Measurements from ENCODE around the gene CA7. TPM values are rescaled to one million over a fixed set of nuclear protein-coding genes. Genes with fewer than 3 reads are reported as not detected.

CA7 gene
- total and polyA plus RNA-seq, 2 donors (not counting 3 experiments of a cell fraction or from before 2014, with no cell fraction given): not detected

DNA sequence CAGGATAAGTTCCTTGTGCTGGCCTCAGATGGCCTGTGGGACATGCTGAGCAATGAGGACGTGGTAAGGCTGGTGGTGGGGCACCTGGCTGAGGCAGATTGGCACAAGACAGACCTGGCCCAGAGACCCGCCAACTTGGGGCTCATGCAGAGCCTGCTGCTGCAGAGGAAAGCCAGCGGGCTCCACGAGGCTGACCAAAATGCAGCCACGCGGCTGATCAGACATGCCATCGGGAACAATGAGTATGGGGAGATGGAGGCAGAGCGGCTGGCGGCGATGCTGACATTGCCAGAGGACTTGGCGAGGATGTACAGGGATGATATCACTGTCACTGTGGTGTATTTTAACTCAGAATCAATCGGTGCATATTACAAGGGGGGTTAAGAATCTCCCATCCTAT is 41.3 kb downstream of the CA7 start:
- no peak overlapping the region for H3K4me2 ChIP-seq (ENCODE audit: insufficient read depth, low read length)
- peaks cover 4% of the 10 kb centered on the region for H4K20me1 ChIP-seq (replicated peaks; ENCODE audit: control insufficient read depth, extremely low read depth, insufficient read depth, low read length)
- no peak overlapping the region for H3K9ac ChIP-seq (replicated peaks; ENCODE audit: extremely low read depth, insufficient read depth, low read length)
- TF ChIP-seq POLR2AphosphoS5 (IDR thresholded peaks at IDR 0.05; ENCODE audit: insufficient read depth, low read depth, low read length) (no peak), MYC (IDR thresholded peaks at IDR 0.05; ENCODE audit: low read depth, low read length) (no peak), GATA2 (IDR thresholded peaks at IDR 0.05; ENCODE audit: insufficient read depth, insufficient read length, low read depth, low read length) (no peak), FOS (IDR thresholded peaks at IDR 0.05; ENCODE audit: borderline replicate concordance, insufficient read depth, low read length) (no peak), EZH2 (IDR thresholded peaks at IDR 0.05; ENCODE audit: borderline replicate concordance, low read depth, low read length, severe bottlenecking) (no peak), JUN (IDR thresholded peaks at IDR 0.05; ENCODE audit: borderline replicate concordance, insufficient read depth, insufficient read length, low read depth) (no peak), POLR2A (IDR thresholded peaks at IDR 0.05; ENCODE audit: low read depth, low read length) (no peak)
- TF ChIP-seq, protein P1, sequence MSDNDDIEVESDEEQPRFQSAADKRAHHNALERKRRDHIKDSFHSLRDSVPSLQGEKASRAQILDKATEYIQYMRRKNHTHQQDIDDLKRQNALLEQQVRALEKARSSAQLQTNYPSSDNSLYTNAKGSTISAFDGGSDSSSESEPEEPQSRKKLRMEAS (IDR thresholded peaks at IDR 0.05; ENCODE audit: insufficient read depth, insufficient read length): no peak
- TF ChIP-seq, protein P2, sequence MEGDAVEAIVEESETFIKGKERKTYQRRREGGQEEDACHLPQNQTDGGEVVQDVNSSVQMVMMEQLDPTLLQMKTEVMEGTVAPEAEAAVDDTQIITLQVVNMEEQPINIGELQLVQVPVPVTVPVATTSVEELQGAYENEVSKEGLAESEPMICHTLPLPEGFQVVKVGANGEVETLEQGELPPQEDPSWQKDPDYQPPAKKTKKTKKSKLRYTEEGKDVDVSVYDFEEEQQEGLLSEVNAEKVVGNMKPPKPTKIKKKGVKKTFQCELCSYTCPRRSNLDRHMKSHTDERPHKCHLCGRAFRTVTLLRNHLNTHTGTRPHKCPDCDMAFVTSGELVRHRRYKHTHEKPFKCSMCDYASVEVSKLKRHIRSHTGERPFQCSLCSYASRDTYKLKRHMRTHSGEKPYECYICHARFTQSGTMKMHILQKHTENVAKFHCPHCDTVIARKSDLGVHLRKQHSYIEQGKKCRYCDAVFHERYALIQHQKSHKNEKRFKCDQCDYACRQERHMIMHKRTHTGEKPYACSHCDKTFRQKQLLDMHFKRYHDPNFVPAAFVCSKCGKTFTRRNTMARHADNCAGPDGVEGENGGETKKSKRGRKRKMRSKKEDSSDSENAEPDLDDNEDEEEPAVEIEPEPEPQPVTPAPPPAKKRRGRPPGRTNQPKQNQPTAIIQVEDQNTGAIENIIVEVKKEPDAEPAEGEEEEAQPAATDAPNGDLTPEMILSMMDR (IDR thresholded peaks at IDR 0.05; ENCODE audit: extremely low read depth in 1 of 2, insufficient read depth in 1 of 2, low read depth in 1 of 2, low read length in 2 of 2): no peak
- peaks cover 4% of the 10 kb centered on the region for H3K4me1 ChIP-seq (ENCODE audit: control insufficient read depth, extremely low read depth, insufficient read depth, low read length)
- BruUV-seq (replicated peaks): no TSS peak
- no peaks in the 10 kb centered on the region for H3K9me3 ChIP-seq (replicated peaks; ENCODE audit: control insufficient read depth, insufficient read depth, low read length)
- no peaks in the 10 kb centered on the region for H3K27me3 ChIP-seq (ENCODE audit: control insufficient read depth in 2 of 2, insufficient read depth in 2 of 2, low read length in 2 of 2)
- ChIA-PET CTCF (interaction anchor here (1.2 to 1.3 kb wide), 3 partner anchors 18 to 60 kb away, joined by 3 to 4 read pairs (median 4); no protein-coding TSS in a partner anchor), POLR2A (no interaction called here)
- FAIRE-seq (no peak), DNase-seq (ENCODE audit: low read depth, low spot score) (no peak)
- no peak overlapping the region for H3K27ac ChIP-seq (ENCODE audit: insufficient read depth, low read depth, low read length)
- peaks cover 3 to 9% of the 10 kb centered on the region in 2 experiments for H3K36me3 ChIP-seq (ENCODE audit: control insufficient read depth in 2 of 2, extremely low read depth in 1 of 2, insufficient read depth in 2 of 2, low read length in 2 of 2)
- no peaks in the 10 kb centered on the region for H3K9me1 ChIP-seq (replicated peaks; ENCODE audit: control insufficient read depth, extremely low read depth, insufficient read depth, low read length)
- dilution Hi-C loops (cut with MboI; ENCODE audit: extremely low pct_ligation_motif_present, low sequenced_read_pairs): no loop called here
- intact Hi-C loops (cut with micrococcal nuclease): no loop called here
- H3K4me3 ChIP-seq (replicated peaks in 1 of 3; ENCODE audit: insufficient read depth in 1 of 3, low read depth in 1 of 3, low read length in 3 of 3): no peak overlapping the region
- H2AFZ ChIP-seq (ENCODE audit: low read depth, low read length): no peak overlapping the region
- no peaks in the 10 kb centered on the region for H3K79me2 ChIP-seq (ENCODE audit: control insufficient read depth, insufficient read depth, low read length)
